Muscle layer of duodenum (tissue), 2 donors: ENCODE data around the gene ECE1.
A peak's percentile ranks its signal among the peaks of the same experiment; 100 is the strongest.

Experiments
- H3K27ac ChIP-seq: one replicate; pipeline ENCODE4 v1.7.0; 2013; ENCODE audit warnings: mild to moderate bottlenecking, low read length
- H3K27me3 ChIP-seq: one replicate; pipeline ENCODE4 v1.7.0; 2013; ENCODE audit warnings: low read depth, mild to moderate bottlenecking, control low read depth, low read length
- H3K36me3 ChIP-seq, 2 donors: one replicate each; pipeline ENCODE4 v1.7.0; 2013; ENCODE audit warnings: low read length in 2 of 2, control low read depth in 1 of 2, mild to moderate bottlenecking in 1 of 2; ENCODE audit not compliant: insufficient read depth in 2 of 2, control insufficient read depth in 1 of 2
- H3K4me1 ChIP-seq, 2 donors: one replicate each; pipeline ENCODE4 v1.7.0; 2013; ENCODE audit warnings: low read length in 2 of 2, mild to moderate bottlenecking in 2 of 2, control low read depth in 1 of 2, moderate library complexity in 1 of 2; ENCODE audit not compliant: insufficient read depth in 2 of 2, control insufficient read depth in 1 of 2
- H3K4me3 ChIP-seq, 2 donors: one replicate each; pipeline ENCODE4 v1.7.0; 2013; ENCODE audit warnings: low read length in 2 of 2, low read depth in 1 of 2, mild to moderate bottlenecking in 1 of 2
- H3K9me3 ChIP-seq, 2 donors: one replicate each; pipeline ENCODE4 v1.7.0; 2013; ENCODE audit warnings: low read length in 2 of 2, control low read depth in 1 of 2, mild to moderate bottlenecking in 1 of 2; ENCODE audit not compliant: control insufficient read depth in 1 of 2
- donor health status: healthy.

The ECE1 gene

DNA sequence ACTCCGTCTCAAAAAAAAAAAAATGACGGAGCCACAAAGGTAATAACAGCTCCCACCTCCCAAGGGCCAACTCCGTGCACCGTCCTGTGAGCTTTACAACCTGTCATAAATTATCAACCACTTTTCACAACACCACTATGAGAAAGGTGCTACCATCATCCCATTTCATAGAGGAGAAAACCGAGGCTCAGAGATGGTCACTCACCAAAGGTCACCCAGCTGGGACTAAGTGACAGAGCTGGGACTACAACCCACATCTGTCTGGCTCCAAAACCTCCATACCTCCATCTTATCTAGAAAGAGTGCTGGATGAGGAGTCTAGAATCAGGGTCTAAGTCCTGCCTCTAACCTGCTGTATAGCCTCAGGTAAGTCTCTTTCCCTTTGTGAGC is 43.6 kb upstream of the ECE1 start:
- no peak overlapping the region for H3K4me3 ChIP-seq
- no peaks in the 10 kb centered on the region for H3K36me3 ChIP-seq
- no peaks in the 10 kb centered on the region for H3K9me3 ChIP-seq
- H3K4me1 ChIP-seq, result peaks cover 46 to 66% of the 10 kb centered on the region in 2 donors
- H3K27ac ChIP-seq, result no peak overlapping the region
- H3K27me3 ChIP-seq, result no peaks in the 10 kb centered on the region

- H3K27ac ChIP-seq, result no peak overlapping the region
- no peaks in the 10 kb centered on the region for H3K9me3 ChIP-seq
- H3K27me3 ChIP-seq, result no peaks in the 10 kb centered on the region
- H3K4me3 ChIP-seq, result no peak overlapping the region
- peaks cover 37 to 56% of the 10 kb centered on the region in 2 donors for H3K4me1 ChIP-seq
- no peaks in the 10 kb centered on the region for H3K36me3 ChIP-seq
Observed at GRCh38 chr1:21332554-21333311, 42.5 kb upstream of the ECE1 start.

DNA sequence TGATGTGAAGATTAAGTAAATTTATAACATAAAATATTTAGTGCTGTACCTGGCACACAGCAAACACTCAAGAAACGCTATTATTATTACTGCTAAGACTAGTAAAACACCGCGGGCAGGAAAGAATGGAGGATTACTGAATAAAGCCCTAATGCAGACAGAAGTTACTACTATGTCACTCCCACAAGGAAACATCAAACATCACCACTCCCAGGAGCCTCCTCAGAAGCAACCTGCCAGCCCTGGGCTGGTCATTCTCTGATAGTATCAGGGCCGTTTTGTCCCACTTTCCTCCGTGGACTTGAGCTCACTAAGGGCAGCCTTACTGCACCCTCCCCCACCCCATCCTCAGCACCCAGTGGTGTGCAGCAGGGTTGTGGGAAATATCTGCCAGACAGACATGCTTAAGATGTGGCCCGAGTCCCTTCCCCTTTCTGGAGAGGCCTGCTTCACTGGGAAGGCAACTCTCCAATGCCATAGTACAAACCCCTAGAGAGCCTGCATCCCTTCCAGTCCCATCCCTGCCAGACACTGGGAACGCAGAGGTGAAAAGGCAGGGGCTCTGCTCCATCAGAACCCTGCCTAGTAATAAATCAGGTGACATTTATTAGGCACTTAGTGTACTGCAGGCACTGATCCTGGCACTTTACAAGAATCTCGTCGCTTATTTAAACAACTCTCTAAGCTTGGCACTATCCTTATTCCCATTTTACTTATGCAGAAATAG is 41.7 kb upstream of the ECE1 start:
- Histone ChIP-seq H3K4me1 (peaks cover 34 to 56% of the 10 kb centered on the region in 2 donors), H3K4me3 (no peak overlapping the region), H3K27me3 (no peaks in the 10 kb centered on the region), H3K36me3 (no peaks in the 10 kb centered on the region), H3K9me3 (no peaks in the 10 kb centered on the region), H3K27ac (peak overlapping the region; percentile 18)

DNA sequence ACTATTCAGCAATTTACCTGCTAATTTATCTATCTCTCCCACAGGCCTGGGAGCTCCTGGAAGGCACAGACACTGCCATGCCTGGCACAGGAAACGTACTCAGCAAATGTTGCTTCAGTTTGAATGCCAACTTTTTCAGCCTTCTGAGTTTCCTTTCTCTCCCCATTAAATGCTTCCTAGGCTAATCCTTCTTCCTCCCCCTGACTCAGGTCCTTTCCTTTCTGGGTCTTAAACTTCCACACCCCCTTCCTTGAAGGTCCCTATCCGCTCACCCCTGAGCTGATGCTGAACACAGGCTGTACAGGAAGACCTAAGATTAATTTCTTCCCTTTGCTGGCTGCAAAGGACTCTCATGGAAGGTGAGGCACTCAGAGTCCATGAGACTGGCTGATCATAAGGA is 40.3 kb upstream of the ECE1 start:
- H3K4me3 ChIP-seq, result no peak overlapping the region
- H3K9me3 ChIP-seq, result no peaks in the 10 kb centered on the region
- no peaks in the 10 kb centered on the region for H3K27me3 ChIP-seq
- peaks cover 41 to 60% of the 10 kb centered on the region in 2 donors for H3K4me1 ChIP-seq
- no peak overlapping the region for H3K27ac ChIP-seq
- H3K36me3 ChIP-seq, result no peaks in the 10 kb centered on the region

DNA sequence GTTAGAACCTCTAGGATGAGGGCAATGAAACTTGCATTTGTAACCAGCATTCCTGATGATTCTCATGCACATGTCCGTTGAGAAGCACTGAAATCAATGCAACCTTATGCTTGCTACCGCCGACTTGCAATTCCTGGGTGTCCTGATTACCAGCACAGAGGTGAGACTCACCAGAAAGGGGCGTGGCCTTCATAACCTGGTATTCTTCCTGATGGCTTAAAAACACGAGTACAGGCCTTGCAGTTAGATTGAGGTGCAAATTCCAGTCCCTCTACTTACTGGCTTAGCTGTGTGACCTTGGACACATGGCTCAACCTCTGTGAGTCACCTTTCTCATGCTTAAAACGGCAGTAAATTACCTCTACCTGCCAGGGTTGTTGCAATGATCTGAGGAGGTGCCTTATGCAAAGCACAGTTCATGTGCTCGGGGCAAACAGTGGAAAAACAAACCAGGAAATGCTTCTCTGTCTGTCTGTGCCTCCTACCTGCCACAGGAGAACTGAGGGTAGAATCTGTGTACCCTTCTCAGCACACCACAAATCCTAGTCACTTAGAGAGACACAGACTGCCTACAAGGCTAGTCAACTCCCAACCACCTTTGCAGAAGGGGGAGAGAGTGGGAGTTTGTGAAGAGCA is 39.1 kb upstream of the ECE1 start:
- H3K27me3 ChIP-seq, result no peaks in the 10 kb centered on the region
- H3K27ac ChIP-seq, result peak overlapping the region; percentile 80
- no peak overlapping the region for H3K4me3 ChIP-seq
- H3K9me3 ChIP-seq, result no peaks in the 10 kb centered on the region
- H3K4me1 ChIP-seq, result peaks cover 44 to 57% of the 10 kb centered on the region in 2 donors
- H3K36me3 ChIP-seq, result no peaks in the 10 kb centered on the region

- peaks cover 45 to 65% of the 10 kb centered on the region in 2 donors for H3K4me1 ChIP-seq
- H3K27me3 ChIP-seq, result no peaks in the 10 kb centered on the region
- H3K27ac ChIP-seq, result peak overlapping the region; percentile 39
- no peak overlapping the region for H3K4me3 ChIP-seq
- H3K36me3 ChIP-seq, result no peaks in the 10 kb centered on the region
- no peaks in the 10 kb centered on the region for H3K9me3 ChIP-seq
Observed at GRCh38 chr1:21327566-21328323, 37.5 kb upstream of the ECE1 start.

DNA sequence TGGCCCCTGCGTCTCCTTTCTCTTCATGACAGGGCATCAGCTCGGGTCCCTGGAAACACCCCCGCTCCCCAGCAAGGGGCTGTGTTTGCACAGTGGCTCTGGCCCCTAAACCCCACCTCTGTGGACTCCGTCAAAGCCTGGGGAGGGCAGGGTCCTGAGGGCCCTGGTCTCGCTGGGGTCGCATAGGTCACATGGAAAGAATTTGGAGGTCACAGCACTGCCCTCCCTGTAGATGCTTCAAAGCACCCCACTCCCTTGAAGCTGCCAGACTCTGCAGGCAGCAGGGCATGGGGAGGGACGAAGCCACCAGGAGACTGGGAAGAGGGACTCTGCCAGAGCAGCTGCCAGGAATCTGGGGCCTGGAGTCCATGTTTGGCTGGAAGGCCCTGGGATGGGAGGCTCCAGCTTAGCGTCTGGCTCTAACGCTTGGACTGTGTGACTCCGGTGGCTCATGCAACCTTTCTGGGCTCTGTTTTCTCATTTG is 36.6 kb upstream of the ECE1 start:
- Histone ChIP-seq H3K4me1 (peaks cover 42 to 67% of the 10 kb centered on the region in 2 donors), H3K36me3 (no peaks in the 10 kb centered on the region), H3K27me3 (no peaks in the 10 kb centered on the region), H3K9me3 (no peaks in the 10 kb centered on the region), H3K4me3 (peak overlapping the region in 1 of 2 donors; percentile 7), H3K27ac (peak overlapping the region; percentile 39)

- Histone ChIP-seq H3K4me1 (peaks cover 38 to 72% of the 10 kb centered on the region in 2 donors), H3K27ac (peak overlapping the region; percentile 72), H3K4me3 (peak overlapping the region in 1 of 2 donors; percentile 30), H3K9me3 (no peaks in the 10 kb centered on the region), H3K36me3 (no peaks in the 10 kb centered on the region), H3K27me3 (no peaks in the 10 kb centered on the region)
Observed at GRCh38 chr1:21325731-21326387, 35.6 kb upstream of the ECE1 start.

DNA sequence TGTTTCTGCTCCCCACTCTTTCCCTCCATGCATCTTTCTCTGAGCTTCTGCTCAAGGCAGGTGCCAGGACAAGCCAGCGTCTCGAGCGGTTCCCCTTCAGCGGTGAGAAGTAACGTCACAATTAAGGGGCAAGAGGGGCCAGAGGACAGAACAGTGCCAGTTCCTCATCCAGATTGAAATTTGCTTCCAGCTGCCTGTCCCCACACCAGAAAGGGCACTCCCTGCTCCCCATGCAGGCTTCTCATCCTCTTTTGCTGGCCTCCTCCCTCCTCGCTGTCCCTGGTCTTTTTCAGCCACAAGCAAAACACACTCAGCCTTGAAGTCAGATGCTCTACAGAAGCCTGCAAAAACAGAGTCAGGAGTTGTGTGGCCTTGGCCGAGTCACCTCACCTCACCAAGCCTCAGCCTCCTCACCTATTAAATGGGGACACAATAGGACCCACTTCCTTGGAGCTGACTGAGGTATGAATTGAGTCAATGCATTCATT is 35.0 kb upstream of the ECE1 start:
- Histone ChIP-seq H3K27me3 (no peaks in the 10 kb centered on the region), H3K4me3 (peak overlapping the region in 1 of 2 donors; percentile 30), H3K4me1 (peaks cover 38 to 76% of the 10 kb centered on the region in 2 donors), H3K36me3 (no peaks in the 10 kb centered on the region), H3K9me3 (no peaks in the 10 kb centered on the region), H3K27ac (peak overlapping the region; percentile 72)

DNA sequence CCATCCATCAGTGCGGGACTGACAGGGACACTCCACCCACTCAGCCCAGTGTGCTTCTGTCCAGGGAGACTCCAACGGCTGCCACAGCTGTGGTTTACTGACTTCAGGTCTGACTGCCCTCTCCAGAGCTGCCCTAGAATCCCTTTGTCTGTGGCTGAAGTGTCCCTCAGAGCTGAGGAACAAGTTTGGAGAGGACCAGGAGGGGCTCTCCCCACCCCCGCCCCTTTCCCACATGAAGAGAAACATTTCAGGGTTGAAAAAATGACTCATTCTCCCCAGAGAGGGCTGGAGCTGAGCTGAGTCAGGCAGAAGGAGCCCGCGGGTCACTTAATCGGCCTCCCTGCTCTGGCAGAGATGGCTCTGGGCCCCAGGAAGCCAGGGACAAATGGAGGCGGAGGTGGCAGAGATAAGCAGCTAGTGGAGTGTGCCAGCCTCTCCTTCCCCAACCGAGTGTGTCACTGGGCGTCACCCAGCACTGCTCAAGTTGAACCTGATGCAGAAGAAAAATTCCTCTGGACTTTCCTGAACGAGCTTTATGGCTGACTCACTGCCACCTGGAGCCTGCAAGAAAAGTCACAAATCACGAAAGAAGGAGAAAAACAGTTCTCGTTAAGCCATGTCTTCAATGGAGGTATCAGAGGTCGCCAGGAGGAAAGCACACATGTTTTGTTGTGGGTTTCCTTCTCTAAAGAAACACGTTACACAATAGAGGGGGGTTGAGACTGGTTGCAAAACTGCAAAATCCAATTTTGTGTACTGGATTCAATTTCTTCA is 34.3 kb upstream of the ECE1 start:
- Histone ChIP-seq H3K27me3 (no peaks in the 10 kb centered on the region), H3K9me3 (no peaks in the 10 kb centered on the region), H3K36me3 (no peaks in the 10 kb centered on the region), H3K27ac (peak overlapping the region; percentile 72), H3K4me1 (peaks cover 38 to 79% of the 10 kb centered on the region in 2 donors), H3K4me3 (peak overlapping the region; percentile 1 to 27)
